H1 (cell line): Measurements from ENCODE around the gene PAX8. TPM values are rescaled to one million over a fixed set of nuclear protein-coding genes. Genes with fewer than 3 reads are reported as not detected.
"Not testable (repeated sequence)": the region's sequence is repeated elsewhere in the genome, so short reads cannot be mapped to it uniquely, and the experiment has no call there.

Source experiments
- CTCF ChIA-PET: fragments of 300-600 bp; sonication (Branson Sonifier 250); formaldehyde crosslinking; loops from one replicate; lab custom pipeline; 2021; ENCODE audit not compliant: partially characterized antibody; lab: Charles Lee
- POLR2A ChIA-PET: fragments of 300-600 bp; sonication (Branson Sonifier 250); formaldehyde crosslinking; loops from one replicate; lab custom pipeline; 2021; ENCODE audit warnings: inconsistent platforms; ENCODE audit not compliant: partially characterized antibody; lab: Charles Lee
- DNase-seq, 2 experiments: peaks; one replicate each; pipeline versions ENCODE4 v3.0.0 to v3.0.0-alpha.2; 2010 to 2022; ENCODE audit warnings: low spot score in 2 of 2, low read depth in 1 of 2, mixed read lengths in 1 of 2
- FAIRE-seq: peaks from 2 replicates; lab custom pipeline; 2011; peaks lifted over from hg19 to GRCh38; lab: Jason Lieb, UNC
- H2AFZ ChIP-seq: 2 replicates; pipeline ENCODE4 v1.8.1; 2012; ENCODE audit warnings: low read length, inconsistent platforms
- H2AK5ac ChIP-seq: 2 replicates; pipeline ENCODE4 v1.6.1; 2013; ENCODE audit warnings: low read depth, low read length
- H2BK120ac ChIP-seq: replicated peaks from 2 replicates; pipeline ENCODE3; 2013; ENCODE audit warnings: low read depth, low read length, inconsistent platforms
- H2BK12ac ChIP-seq: 2 replicates; pipeline ENCODE4 v1.6.1; 2013; ENCODE audit warnings: low read depth, low read length
- H2BK15ac ChIP-seq: 2 replicates; pipeline ENCODE4 v1.6.1; 2013; ENCODE audit warnings: low read length
- H2BK20ac ChIP-seq: 2 replicates; pipeline ENCODE4 v1.6.1; 2013; ENCODE audit warnings: low read length
- H2BK5ac ChIP-seq: 2 replicates; pipeline ENCODE4 v1.6.1; 2013; ENCODE audit warnings: low read depth, low read length
- H3K14ac ChIP-seq: 2 replicates; pipeline ENCODE4 v1.6.1; 2013; ENCODE audit warnings: inconsistent platforms; ENCODE audit not compliant: insufficient read length
- H3K18ac ChIP-seq: 2 replicates; pipeline ENCODE4 v1.6.1; 2013; ENCODE audit warnings: low read length; ENCODE audit errors: extremely low read depth
- H3K23ac ChIP-seq: 2 replicates; pipeline ENCODE4 v1.6.1; 2013; ENCODE audit warnings: inconsistent platforms; ENCODE audit not compliant: insufficient read length
- H3K23me2 ChIP-seq: 2 replicates; pipeline ENCODE4 v1.6.1; 2013; ENCODE audit warnings: low read depth, low read length
- H3K27ac ChIP-seq: 2 replicates; pipeline ENCODE4 v1.6.1; 2011; ENCODE audit warnings: low read depth, low read length, inconsistent platforms
- H3K27me3 ChIP-seq, 4 experiments: replicated peaks in 1 of 4; 1 replicate in 1 of 4; 2 replicates in 3 of 4; pipeline versions ENCODE4 v1.6.1 to v1.8.1; 2011 to 2013; ENCODE audit warnings: low read length in 3 of 4, mild to moderate bottlenecking in 3 of 4, inconsistent platforms in 2 of 4, mixed read lengths in 2 of 4, moderate library complexity in 1 of 4; ENCODE audit not compliant: control insufficient read depth in 3 of 4, insufficient read depth in 3 of 4; ENCODE audit errors: extremely low read depth in 1 of 4
- H3K36me3 ChIP-seq, 4 experiments: 2 replicates each; pipeline versions ENCODE4 v1.6.1 to v1.8.1; 2011 to 2013; ENCODE audit warnings: mild to moderate bottlenecking in 4 of 4, low read length in 3 of 4, moderate library complexity in 2 of 4, control low read depth in 1 of 4, inconsistent platforms in 1 of 4; ENCODE audit not compliant: insufficient read depth in 4 of 4, control insufficient read depth in 2 of 4
- H3K4ac ChIP-seq: replicated peaks from 2 replicates; pipeline ENCODE3; 2013; ENCODE audit warnings: low read length, low read depth, mixed read lengths, inconsistent platforms; ENCODE audit not compliant: insufficient read length
- H3K4me1 ChIP-seq, 4 experiments: replicated peaks in 1 of 4; 1 replicate in 1 of 4; 2 replicates in 3 of 4; pipeline versions ENCODE4 v1.6.1 to v1.8.1; 2011 to 2013; ENCODE audit warnings: low read length in 3 of 4, inconsistent platforms in 2 of 4, mixed read lengths in 1 of 4; ENCODE audit not compliant: insufficient read depth in 4 of 4, control insufficient read depth in 3 of 4
- H3K4me2 ChIP-seq, 2 experiments: 2 replicates each; pipeline versions ENCODE4 v1.6.1 to v1.8.1; 2011 to 2013; ENCODE audit warnings: low read depth in 2 of 2, low read length in 2 of 2, control low read depth in 1 of 2, inconsistent platforms in 1 of 2, mild to moderate bottlenecking in 1 of 2; ENCODE audit not compliant: insufficient read depth in 1 of 2
- H3K4me3 ChIP-seq, 4 experiments: fragments of 200-600, 300-600 bp in 1 of 4; sonication (generic), shearing (Covaris generic), sonication (Bioruptor Twin) in 1 of 4; 2 replicates each; pipeline versions ENCODE4 v1.5.1 to v1.8.1; 2011 to 2016; ENCODE audit warnings: low read length in 4 of 4, low read depth in 3 of 4, control low read depth in 2 of 4, inconsistent platforms in 2 of 4, mild to moderate bottlenecking in 2 of 4, mixed read lengths in 1 of 4, moderate library complexity in 1 of 4; ENCODE audit not compliant: insufficient read depth in 2 of 4; ENCODE audit errors: extremely low read depth in 1 of 4
- H3K56ac ChIP-seq: replicated peaks from 2 replicates; pipeline ENCODE3; 2013; ENCODE audit warnings: low read depth, mild to moderate bottlenecking, mixed read lengths, low read length, inconsistent platforms; ENCODE audit not compliant: insufficient read length
- H3K79me1 ChIP-seq: 2 replicates; pipeline ENCODE4 v1.6.1; 2013; ENCODE audit warnings: low read depth, low read length, control low read depth
- H3K79me2 ChIP-seq, 2 experiments: 2 replicates each; pipeline versions ENCODE4 v1.6.1 to v1.8.1; 2012 to 2013; ENCODE audit warnings: low read length in 2 of 2, mild to moderate bottlenecking in 2 of 2, inconsistent platforms in 1 of 2; ENCODE audit not compliant: insufficient read depth in 2 of 2, control insufficient read depth in 1 of 2
- H3K9ac ChIP-seq, 4 experiments: replicated peaks in 1 of 4; 1 replicate in 1 of 4; 2 replicates in 3 of 4; pipeline versions ENCODE4 v1.6.1 to v1.8.1; 2011 to 2013; ENCODE audit warnings: low read depth in 3 of 4, low read length in 3 of 4, control low read depth in 2 of 4, mild to moderate bottlenecking in 2 of 4, moderate library complexity in 2 of 4, inconsistent platforms in 1 of 4; ENCODE audit errors: extremely low read depth in 1 of 4
- H3K9me3 ChIP-seq, 2 experiments: 2 replicates each; pipeline versions ENCODE4 v1.6.1 to v1.8.1; 2012 to 2013; ENCODE audit warnings: mild to moderate bottlenecking in 2 of 2, moderate library complexity in 2 of 2, control low read depth in 1 of 2, inconsistent platforms in 1 of 2, low read depth in 1 of 2, low read length in 1 of 2, mixed read lengths in 1 of 2; ENCODE audit not compliant: insufficient read depth in 2 of 2
- H4K20me1 ChIP-seq, 2 experiments: replicated peaks in 1 of 2; 2 replicates each; pipeline versions ENCODE3 to v1.8.1; 2011 to 2013; ENCODE audit warnings: inconsistent platforms in 2 of 2, low read length in 2 of 2, mild to moderate bottlenecking in 1 of 2; ENCODE audit not compliant: insufficient read depth in 2 of 2, control insufficient read depth in 1 of 2
- H4K5ac ChIP-seq: 2 replicates; pipeline ENCODE4 v1.6.1; 2013; ENCODE audit warnings: low read length, low read depth, mixed read lengths, inconsistent platforms; ENCODE audit not compliant: insufficient read length
- H4K8ac ChIP-seq: 2 replicates; pipeline ENCODE4 v1.8.0; 2013; ENCODE audit warnings: mild to moderate bottlenecking, moderate library complexity, low read length, inconsistent platforms; ENCODE audit not compliant: insufficient read depth; ENCODE audit errors: extremely low read depth
- H4K91ac ChIP-seq: replicated peaks from 2 replicates; pipeline ENCODE3; 2013; ENCODE audit warnings: low read length, mixed read lengths, inconsistent platforms; ENCODE audit not compliant: insufficient read length
- WGBS, 2 experiments: shearing (Covaris generic) in 1 of 2; methylation state at CpG; one replicate each; pipeline versions ENCODE4 v1.1.6 to v1.1.7; 2013 to 2015; ENCODE audit warnings: low lambda C conversion rate in 2 of 2, mixed read lengths in 2 of 2, inconsistent platforms in 1 of 2, low coverage in 1 of 2, missing lambda C conversion rate in 1 of 2; ENCODE audit not compliant: insufficient replicate concordance in 2 of 2, insufficient coverage in 1 of 2, insufficient read length in 1 of 2; ENCODE audit errors: extremely low coverage in 1 of 2, missing lambda C conversion rate in 1 of 2; 5-methylcytosine and 5-hydroxymethylcytosine counted together
- polyA plus RNA-seq, 7 experiments: library from polyadenylated mRNA; depleted of rRNA in 3 of 7; stranded (reverse) in 5 of 7; unstranded in 2 of 7; fragments of >200 nt in 5 of 7; fragments of 200-250 nt in 2 of 7; gene quantifications; 1 replicate in 5 of 7; 2 replicates in 1 of 7; 4 replicates in 1 of 7; pipeline versions ENCODE4 v1.2.1 to v1.2.3, GENCODE V29; 2011 to 2013; ENCODE audit warnings: missing spikeins in 2 of 7, mixed read lengths in 2 of 7
- total RNA-seq: library from RNA; stranded (reverse); fragmentation: NEBNext Ultra II Directional; extraction: Animal tissue kit (Norgen Biotek cat#: 25700); gene quantifications from 2 replicates; pipeline ENCODE4 v1.2.1, GENCODE V29; 2021

The PAX8 gene
- total and polyA plus RNA-seq, 2 of the 8 experiments (the other 6 are each of a cell fraction or from before 2014, with no cell fraction given) = 0.02 TPM; not detected in 1

GRCh38 chr2:113314663-113315062 is 35.9 kb upstream of the PAX8 start:
- H2BK12ac ChIP-seq, H3K23ac ChIP-seq, H3K27ac ChIP-seq, H4K8ac ChIP-seq, H3K4me3 ChIP-seq, H3K4me1 ChIP-seq, H2BK15ac ChIP-seq, H3K79me2 ChIP-seq, FAIRE-seq, H3K4ac ChIP-seq, POLR2A ChIA-PET, H3K9me3 ChIP-seq, H2AK5ac ChIP-seq, H4K20me1 ChIP-seq, H2BK5ac ChIP-seq, H4K91ac ChIP-seq, H3K36me3 ChIP-seq, H3K9ac ChIP-seq, H2BK120ac ChIP-seq, H3K27me3 ChIP-seq, H3K14ac ChIP-seq, DNase-seq, H3K56ac ChIP-seq, H4K5ac ChIP-seq, H2BK20ac ChIP-seq, H2AFZ ChIP-seq, H3K4me2 ChIP-seq, H3K23me2 ChIP-seq, H3K18ac ChIP-seq, H3K79me1 ChIP-seq: not testable (repeated sequence)
- CTCF ChIA-PET = interaction anchor here (0.9 kb wide), 1 partner anchor 17 kb away, joined by 3 read pairs; no protein-coding TSS in a partner anchor

GRCh38 chr2:113314176-113314575 is 35.5 kb upstream of the PAX8 start:
- H3K27me3 ChIP-seq, H3K4me3 ChIP-seq, FAIRE-seq: not testable (repeated sequence)

More at GRCh38 chr2:113314176-113314575, 35.5 kb upstream of the PAX8 start:
- H3K27ac ChIP-seq, H3K36me3 ChIP-seq, H2BK15ac ChIP-seq, H3K79me2 ChIP-seq, H4K20me1 ChIP-seq, H4K8ac ChIP-seq, H3K23ac ChIP-seq, H2BK120ac ChIP-seq, H3K4ac ChIP-seq, POLR2A ChIA-PET, H2AK5ac ChIP-seq, H3K4me2 ChIP-seq, H3K9ac ChIP-seq, H3K9me3 ChIP-seq, H3K4me1 ChIP-seq, H4K91ac ChIP-seq, H3K79me1 ChIP-seq, H3K18ac ChIP-seq, H2BK20ac ChIP-seq, H2BK5ac ChIP-seq, DNase-seq, H2BK12ac ChIP-seq, H2AFZ ChIP-seq, H3K14ac ChIP-seq, H4K5ac ChIP-seq, H3K56ac ChIP-seq, H3K23me2 ChIP-seq: not testable (repeated sequence)
- CTCF ChIA-PET = interaction anchor here (0.8 kb wide), 1 partner anchor 16 kb away, joined by 3 read pairs; no protein-coding TSS in a partner anchor
- 77% methylated on average over 3 of the region's 3 CpGs; no CpG with 5 or more reads in 1 of the 2 experiments for WGBS, 2 experiments
